Keratinocyte (primary cell): ENCODE results near the gene SYT2. TPM values are rescaled to one million over a fixed set of nuclear protein-coding genes. Genes with fewer than 3 reads are reported as not detected.

Experiments used
- DNase-seq: peaks from one replicate; pipeline ENCODE4 v3.0.0-alpha.2; 2011; ENCODE audit warnings: low read depth, missing footprints, low spot score
- FAIRE-seq: peaks from 2 replicates; lab custom pipeline; 2011; peaks lifted over from hg19 to GRCh38; lab: Jason Lieb, UNC
- H2AFZ ChIP-seq: 2 replicates; pipeline ENCODE4 v1.6.0; 2012; ENCODE audit warnings: low read length, control low read depth, inconsistent platforms; ENCODE audit not compliant: control insufficient read depth
- H3K27ac ChIP-seq: 2 replicates; pipeline ENCODE4 v1.5.1; 2011; ENCODE audit warnings: low read length; ENCODE audit not compliant: control insufficient read depth, insufficient read depth
- H3K27me3 ChIP-seq: 3 replicates; pipeline ENCODE4 v1.6.0; 2011; ENCODE audit warnings: low read length; ENCODE audit not compliant: control insufficient read depth, insufficient read depth; ENCODE audit errors: extremely low read depth
- H3K36me3 ChIP-seq, 2 experiments: 2 replicates in 1 of 2; 3 replicates in 1 of 2; pipeline ENCODE4 v1.5.1; 2011; ENCODE audit warnings: low read length in 2 of 2, mild to moderate bottlenecking in 1 of 2; ENCODE audit not compliant: control insufficient read depth in 2 of 2, insufficient read depth in 2 of 2; ENCODE audit errors: extremely low read depth in 1 of 2
- H3K4me1 ChIP-seq: 3 replicates; pipeline ENCODE4 v1.5.1; 2011; ENCODE audit warnings: low read length; ENCODE audit not compliant: control insufficient read depth, insufficient read depth; ENCODE audit errors: extremely low read depth
- H3K4me2 ChIP-seq: 3 replicates; pipeline ENCODE4 v1.6.0; 2011; ENCODE audit warnings: low read depth, low read length; ENCODE audit not compliant: control insufficient read depth, insufficient read depth; ENCODE audit errors: extremely low read depth
- H3K4me3 ChIP-seq, 3 experiments: fragments of 200-600 bp in 1 of 3; sonication (generic) in 1 of 3; 2 replicates in 2 of 3; 3 replicates in 1 of 3; pipeline ENCODE4 v1.5.1; 2011 to 2016; ENCODE audit warnings: low read length in 3 of 3, mild to moderate bottlenecking in 3 of 3, control low read depth in 2 of 3, inconsistent platforms in 1 of 3, low read depth in 1 of 3, mixed read lengths in 1 of 3, mixed run types in 1 of 3, moderate library complexity in 1 of 3; ENCODE audit not compliant: control insufficient read depth in 2 of 3, insufficient read depth in 2 of 3; ENCODE audit errors: extremely low read depth in 1 of 3
- H3K79me2 ChIP-seq: 2 replicates; pipeline ENCODE4 v1.6.0; 2012; ENCODE audit warnings: low read length; ENCODE audit not compliant: control insufficient read depth, insufficient read depth
- H3K9ac ChIP-seq: 3 replicates; pipeline ENCODE4 v1.6.0; 2011; ENCODE audit warnings: low read length; ENCODE audit not compliant: control insufficient read depth, insufficient read depth; ENCODE audit errors: extremely low read depth
- H3K9me1 ChIP-seq: 3 replicates; pipeline ENCODE4 v1.6.0; 2011; ENCODE audit warnings: low read length; ENCODE audit not compliant: control insufficient read depth, insufficient read depth; ENCODE audit errors: extremely low read depth
- H3K9me3 ChIP-seq: 2 replicates; pipeline ENCODE4 v1.5.1; 2012; ENCODE audit warnings: low read depth, low read length; ENCODE audit not compliant: control insufficient read depth
- H4K20me1 ChIP-seq: 3 replicates; pipeline ENCODE4 v1.6.0; 2011; ENCODE audit warnings: low read length; ENCODE audit not compliant: control insufficient read depth, insufficient read depth; ENCODE audit errors: extremely low read depth
- CTCF ChIP-seq, 3 experiments: IDR thresholded peaks in 1 of 3; conservative IDR thresholded peaks in 1 of 3; optimal IDR thresholded peaks in 1 of 3; 2 replicates in 2 of 3; 3 replicates in 1 of 3; pipeline versions ENCODE3 to v1.5.1; 2011; ENCODE audit warnings: low read length in 3 of 3, mild to moderate bottlenecking in 3 of 3, moderate library complexity in 2 of 3, control low read depth in 1 of 3, inconsistent platforms in 1 of 3; ENCODE audit not compliant: insufficient read depth in 2 of 3; ENCODE audit errors: extremely low read depth in 1 of 3
- EZH2 ChIP-seq: IDR thresholded peaks from one replicate; pipeline ENCODE4 v1.6.1; 2012; ENCODE audit warnings: inconsistent platforms, mild to moderate bottlenecking, low read length, moderate library complexity
- dilution Hi-C: fragments of 300-500 bp; cut with MboI; formaldehyde crosslinking; loops from one replicate; pipeline ENCODE4 v1.7.0; 2020; ENCODE audit warnings: low sequenced_read_pairs; ENCODE audit not compliant: extremely low pct_ligation_motif_present
- polyA plus RNA-seq, 5 experiments: library from polyadenylated mRNA; depleted of rRNA in 3 of 5; stranded (reverse) in 3 of 5; stranded (forward) in 1 of 5; unstranded in 1 of 5; fragments of >200 nt; gene quantifications; 1 replicate in 1 of 5; 2 replicates in 3 of 5; 3 replicates in 1 of 5; pipeline versions ENCODE4 v1.2.1 to v1.2.3, GENCODE V29; 2011 to 2012; ENCODE audit warnings: missing spikeins in 2 of 5, low read depth in 1 of 5, low replicate concordance in 1 of 5

SYT2 gene
- polyA plus RNA-seq, 1 donor (not counting 4 experiments of a cell fraction or from before 2014, with no cell fraction given): not detected

GRCh38 chr1:202687798-202688197 lies 22.5 kb downstream of the SYT2 start:
- no peaks in the 10 kb centered on the region for H3K36me3 ChIP-seq
- no peak overlapping the region for H3K4me3 ChIP-seq
- H3K79me2 ChIP-seq: no peaks in the 10 kb centered on the region
- no peak overlapping the region for H3K4me2 ChIP-seq
- H3K4me1 ChIP-seq: no peaks in the 10 kb centered on the region
- H4K20me1 ChIP-seq: no peaks in the 10 kb centered on the region
- no peaks in the 10 kb centered on the region for H3K9me1 ChIP-seq
- no peak for FAIRE-seq
- peaks cover 23% of the 10 kb centered on the region for H3K27me3 ChIP-seq
- H3K27ac ChIP-seq: no peak overlapping the region
- H3K9ac ChIP-seq: no peak overlapping the region
- no peak for DNase-seq
- H3K9me3 ChIP-seq: no peaks in the 10 kb centered on the region
- dilution Hi-C loops: no loop called here
- TF ChIP-seq CTCF (optimal IDR thresholded peaks at IDR 0.05 in 1 of 3, IDR thresholded peaks at IDR 0.05 in 1 of 3, conservative IDR thresholded peaks at IDR 0.05 in 1 of 3; ENCODE audit: extremely low read depth in 1 of 3, insufficient read depth in 2 of 3, low read length in 3 of 3) (no peak), EZH2 (no peak)
- H2AFZ ChIP-seq: no peak overlapping the region

- dilution Hi-C loops: no loop called here
Measured at GRCh38 chr1:202687370-202687769, 22.9 kb downstream of the SYT2 start.

More at GRCh38 chr1:202687370-202687769, 22.9 kb downstream of the SYT2 start:
- Histone ChIP-seq H2AFZ (no peak overlapping the region), H3K79me2 (no peaks in the 10 kb centered on the region), H3K9me3 (no peaks in the 10 kb centered on the region), H3K4me1 (no peaks in the 10 kb centered on the region), H3K4me3 (no peak overlapping the region), H3K36me3 (no peaks in the 10 kb centered on the region), H3K27ac (no peak overlapping the region), H3K9ac (no peak overlapping the region), H4K20me1 (no peaks in the 10 kb centered on the region), H3K4me2 (no peak overlapping the region), H3K9me1 (no peaks in the 10 kb centered on the region), H3K27me3 (peaks cover 25% of the 10 kb centered on the region)
- DNase-seq (no peak), FAIRE-seq (no peak)
- TF ChIP-seq EZH2 (no peak), CTCF (optimal IDR thresholded peaks at IDR 0.05 in 1 of 3, IDR thresholded peaks at IDR 0.05 in 1 of 3, conservative IDR thresholded peaks at IDR 0.05 in 1 of 3; ENCODE audit: extremely low read depth in 1 of 3, insufficient read depth in 2 of 3, low read length in 3 of 3) (no peak)
